Panc1 (cell line): ENCODE data around the gene SORL1. TPM values are rescaled to one million over a fixed set of nuclear protein-coding genes. Genes with fewer than 3 reads are reported as not detected.

ENCODE experiments used
- ATAC-seq: fragments of 200-7000 bp; cut with Tn5 transposase; 2 replicates; pipeline ENCODE4 v1.9.1; 2020; ENCODE audit warnings: mild to moderate bottlenecking, moderate library complexity
- BruUV-seq: library from RNA; stranded (reverse); fragments of 400-500 nt; replicated peaks from 2 replicates; lab custom pipeline; 2021; lab: Mats Ljungman, UMichigan
- CTCF ChIA-PET: fragments of 300-600 bp; sonication (Branson Sonifier 250); formaldehyde crosslinking; loops from one replicate; lab custom pipeline; 2022; ENCODE audit warnings: antibody characterized with exemption; lab: Charles Lee
- POLR2A ChIA-PET: fragments of 300-600 bp; sonication (Branson Sonifier 250); formaldehyde crosslinking; loops from one replicate; lab custom pipeline; 2022; ENCODE audit warnings: antibody characterized with exemption; lab: Charles Lee
- DNase-seq: peaks from one replicate; pipeline ENCODE4 v3.0.0-alpha.2; 2010; ENCODE audit warnings: low read depth, low spot score
- H3K27ac ChIP-seq: 2 replicates; pipeline ENCODE4 v1.5.1; 2011; ENCODE audit warnings: mild to moderate bottlenecking, low read length, inconsistent platforms
- H3K27me3 ChIP-seq: fragments of 200-500 bp; sonication (Bioruptor generic); 2 replicates; pipeline ENCODE4 v1.6.0; 2014; ENCODE audit warnings: low read length, inconsistent platforms; ENCODE audit not compliant: control insufficient read depth, insufficient read depth
- H3K36me3 ChIP-seq: fragments of 200-500 bp; sonication (Bioruptor generic); 2 replicates; pipeline ENCODE4 v1.5.1; 2014; ENCODE audit warnings: inconsistent platforms, mild to moderate bottlenecking, low read length, moderate library complexity; ENCODE audit not compliant: control insufficient read depth, insufficient read depth
- H3K4me1 ChIP-seq: 2 replicates; pipeline ENCODE4 v1.5.1; 2011; ENCODE audit warnings: inconsistent platforms, mild to moderate bottlenecking, low read length, moderate library complexity; ENCODE audit not compliant: control insufficient read depth, insufficient read depth
- H3K4me3 ChIP-seq, 2 experiments: 2 replicates each; pipeline ENCODE4 v1.5.1; 2011 to 2012; ENCODE audit warnings: low read depth in 2 of 2, low read length in 2 of 2, mild to moderate bottlenecking in 2 of 2, inconsistent platforms in 1 of 2, moderate library complexity in 1 of 2
- H3K9me3 ChIP-seq: fragments of 200-500 bp; sonication (Bioruptor generic); 2 replicates; pipeline ENCODE4 v1.5.1; 2014; ENCODE audit warnings: low read depth, mild to moderate bottlenecking, inconsistent platforms, low read length, moderate library complexity; ENCODE audit not compliant: control insufficient read depth, insufficient read depth
- CTCF ChIP-seq: fragments of 450-650 bp; IDR thresholded peaks from 2 replicates; pipeline ENCODE4 v1.5.1; 2017; ENCODE audit warnings: mild to moderate bottlenecking
- POLR2AphosphoS5 ChIP-seq: IDR thresholded peaks from 2 replicates; pipeline ENCODE4 v1.6.1; 2012; ENCODE audit warnings: mild to moderate bottlenecking, low read depth, low read length, moderate library complexity
- REST ChIP-seq, 2 experiments: IDR thresholded peaks; 2 replicates each; pipeline ENCODE4 v1.6.1; 2011 to 2012; ENCODE audit warnings: low read depth in 2 of 2, control low read depth in 1 of 2, low read length in 1 of 2, mild to moderate bottlenecking in 1 of 2, moderate library complexity in 1 of 2; ENCODE audit not compliant: insufficient read depth in 1 of 2
- SIN3A ChIP-seq: IDR thresholded peaks from 2 replicates; pipeline ENCODE4 v1.6.1; 2012; ENCODE audit warnings: low read depth, mild to moderate bottlenecking, low read length, moderate library complexity, borderline replicate concordance; ENCODE audit not compliant: insufficient read depth
- TCF7L2 ChIP-seq: IDR thresholded peaks from 2 replicates; pipeline ENCODE4 v1.6.1; 2011; ENCODE audit warnings: mild to moderate bottlenecking, low read depth, low read length, inconsistent platforms
- in situ Hi-C: cut with HindIII; loops from 2 replicates; pipeline ENCODE4 v1.10.0; 2016; ENCODE audit warnings: low sequenced_read_pairs, low pct_unique_long_range_greater_than_20kb
- intact Hi-C: fragments of 100-400 bp; cut with micrococcal nuclease; formaldehyde crosslinking; loops from one replicate; pipeline ENCODE4 v1.10.0; 2022; ENCODE audit not compliant: unreplicated experiment
- total RNA-seq: library from RNA; stranded (reverse); gene quantifications from one replicate; pipeline ENCODE4 v1.2.1, GENCODE V29; 2021; ENCODE audit not compliant: unreplicated experiment

Gene SORL1
- total RNA-seq, 1 experiment from 2014 or later: 36.3 TPM

DNA sequence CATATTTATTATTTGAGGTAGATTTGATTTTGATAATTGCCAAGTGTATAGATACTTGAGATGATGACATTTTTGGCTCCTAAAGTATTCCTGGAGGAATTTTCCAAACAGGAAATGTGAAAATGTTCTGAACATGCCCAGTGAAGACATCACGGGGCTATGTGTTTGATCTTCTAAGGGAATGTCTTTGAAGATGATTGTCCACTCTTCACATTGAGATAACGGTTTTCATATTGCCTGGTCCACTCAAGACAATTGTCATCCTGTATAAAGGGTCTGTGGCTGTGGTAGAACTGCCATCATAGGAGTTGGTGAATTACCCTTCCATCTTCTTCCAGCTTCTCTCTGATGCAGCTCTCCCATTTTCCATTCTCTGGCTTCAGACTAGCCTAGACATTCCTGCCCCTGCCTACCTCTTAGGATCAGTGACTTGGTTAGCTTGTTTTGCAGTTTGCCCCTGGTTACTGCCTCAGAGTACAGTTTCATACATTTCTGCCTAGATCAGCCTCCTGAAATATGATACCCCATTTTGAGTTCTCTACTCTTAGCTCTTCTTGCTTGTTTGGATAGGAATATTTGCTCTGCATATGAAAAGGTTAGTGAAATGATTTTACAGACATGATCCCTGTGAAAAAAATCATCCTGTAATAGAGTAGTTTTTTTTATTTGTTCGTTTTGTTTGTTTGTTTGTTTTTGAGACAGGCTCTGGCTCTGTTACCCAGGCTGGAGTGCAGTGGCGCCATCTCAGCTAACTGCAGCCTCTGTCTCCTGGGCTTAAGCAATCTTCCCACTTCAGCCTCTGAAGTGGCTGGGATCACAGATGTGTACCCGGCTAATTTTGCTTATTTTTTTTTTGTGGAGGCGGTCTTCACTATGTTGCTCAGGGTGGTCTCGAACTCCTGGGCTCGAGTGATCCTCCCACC, 112.0 kb downstream of the SORL1 start:
- Histone ChIP-seq H3K27ac (no peak overlapping the region), H3K4me3 (no peak overlapping the region), H3K27me3 (no peaks in the 10 kb centered on the region), H3K36me3 (no peaks in the 10 kb centered on the region), H3K4me1 (no peaks in the 10 kb centered on the region), H3K9me3 (no peaks in the 10 kb centered on the region)
- intact Hi-C loops (no loop called here), in situ Hi-C loops (no loop called here)
- CTCF ChIA-PET: no interaction called here
- no TSS peak for BruUV-seq
- TF ChIP-seq REST (IDR thresholded peaks at IDR 0.05; ENCODE audit: insufficient read depth in 1 of 2, low read depth in 2 of 2, low read length in 1 of 2) (no peak), CTCF (no peak), TCF7L2 (no peak), POLR2AphosphoS5 (no peak), SIN3A (no peak)
- DNase-seq (no peak), ATAC-seq (no peak)
- POLR2A ChIA-PET: no interaction called here

DNA sequence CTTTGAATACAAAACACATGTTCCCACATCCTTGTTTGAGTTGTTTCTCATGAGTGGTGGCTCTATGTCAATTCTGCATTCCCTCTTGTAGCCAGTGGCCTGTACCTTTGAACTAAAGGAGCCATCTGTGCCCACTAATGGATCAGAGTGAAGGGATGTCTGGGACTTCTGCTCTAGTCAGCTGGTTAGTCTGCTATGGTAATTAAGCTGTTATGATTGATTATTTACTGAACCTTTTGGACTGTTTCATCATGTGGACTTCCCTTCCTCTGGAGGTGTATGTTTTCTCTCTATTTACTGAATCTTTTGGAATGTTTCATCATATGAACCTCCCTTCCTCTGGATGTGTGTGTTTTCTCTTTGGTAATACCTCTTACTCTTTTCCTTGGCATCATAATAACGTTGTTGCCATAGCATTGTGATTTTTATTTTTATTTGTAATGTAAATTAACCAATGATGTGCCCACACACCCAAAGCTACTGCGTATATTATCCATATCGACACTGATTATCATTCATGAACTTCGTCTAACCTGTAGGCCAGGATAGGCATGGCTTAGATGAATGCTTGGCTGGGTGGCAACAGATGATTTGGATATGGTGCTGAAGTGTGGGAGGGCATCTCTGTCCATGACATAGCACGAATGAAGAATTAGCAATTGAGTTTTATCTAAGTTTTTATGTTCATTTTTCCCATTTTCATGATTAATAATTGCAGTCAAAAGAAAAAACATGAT, 113.0 kb downstream of the SORL1 start:
- no peak overlapping the region for H3K27ac ChIP-seq
- H3K36me3 ChIP-seq: no peaks in the 10 kb centered on the region
- ChIA-PET POLR2A (no interaction called here), CTCF (no interaction called here)
- ATAC-seq (no peak), DNase-seq (no peak)
- H3K4me3 ChIP-seq: no peak overlapping the region
- in situ Hi-C loops: no loop called here
- no peaks in the 10 kb centered on the region for H3K27me3 ChIP-seq
- TF ChIP-seq SIN3A (no peak), POLR2AphosphoS5 (no peak), CTCF (no peak), REST (IDR thresholded peaks at IDR 0.05; ENCODE audit: insufficient read depth in 1 of 2, low read depth in 2 of 2, low read length in 1 of 2) (no peak), TCF7L2 (no peak)
- no peaks in the 10 kb centered on the region for H3K4me1 ChIP-seq
- no TSS peak for BruUV-seq
- intact Hi-C loops: no loop called here
- H3K9me3 ChIP-seq: no peaks in the 10 kb centered on the region
